Neural crest cell (in vitro differentiated cells): ENCODE results near the gene CLMP. TPM values are rescaled to one million over a fixed set of nuclear protein-coding genes. Genes with fewer than 3 reads are reported as not detected.

Experiments used
- DNase-seq: peaks from one replicate; pipeline ENCODE4 v3.0.0; 2021; ENCODE audit warnings: low read depth, mixed read lengths, low spot score
- H3K27ac Mint-ChIP-seq: one replicate; pipeline ENCODE4 v1.8.0; 2021; ENCODE audit warnings: mild to moderate bottlenecking, mixed read lengths; ENCODE audit not compliant: unreplicated experiment
- H3K27me3 Mint-ChIP-seq: 2 replicates; pipeline ENCODE4 v1.8.0; 2021; ENCODE audit warnings: low read depth, mild to moderate bottlenecking, mixed read lengths
- H3K36me3 Mint-ChIP-seq: 2 replicates; pipeline ENCODE4 v1.8.0; 2021; ENCODE audit warnings: low read depth, mild to moderate bottlenecking, mixed read lengths
- H3K4me1 Mint-ChIP-seq: 2 replicates; pipeline ENCODE4 v1.8.0; 2021; ENCODE audit warnings: mixed read lengths
- H3K4me3 Mint-ChIP-seq: one replicate; pipeline ENCODE4 v1.8.0; 2021; ENCODE audit warnings: mild to moderate bottlenecking, mixed read lengths
- H3K9me3 Mint-ChIP-seq: 2 replicates; pipeline ENCODE4 v1.8.0; 2021; ENCODE audit warnings: mixed read lengths
- CTCF ChIP-seq: fragments of 200-600 bp; sonication (generic); conservative IDR thresholded peaks from 2 replicates; pipeline ENCODE4 v1.5.0; 2021; ENCODE audit warnings: antibody characterized with exemption, mild to moderate bottlenecking
- total RNA-seq: library from RNA; stranded (reverse); gene quantifications from 2 replicates; pipeline ENCODE4 v1.2.1, GENCODE V29; 2021

Gene CLMP
- total RNA-seq, 1 donor from 2014 or later: 4.3 TPM

- no peak overlapping the region for H3K27ac Mint-ChIP-seq
- H3K9me3 Mint-ChIP-seq: no peaks in the 10 kb centered on the region
- no peaks in the 10 kb centered on the region for H3K36me3 Mint-ChIP-seq
- no peak for TF ChIP-seq CTCF
- H3K4me1 Mint-ChIP-seq: peaks cover 17% of the 10 kb centered on the region
- DNase-seq: no peak
- H3K27me3 Mint-ChIP-seq: no peaks in the 10 kb centered on the region
- no peak overlapping the region for H3K4me3 Mint-ChIP-seq
These were observed 15.5 kb downstream of the CLMP start for GRCh38 chr11:123179586-123179985.

- no peak for DNase-seq
- Mint-ChIP-seq H3K27ac (no peak overlapping the region), H3K4me3 (no peak overlapping the region), H3K27me3 (no peaks in the 10 kb centered on the region), H3K4me1 (peaks cover 17% of the 10 kb centered on the region), H3K9me3 (no peaks in the 10 kb centered on the region), H3K36me3 (no peaks in the 10 kb centered on the region)
- TF ChIP-seq CTCF: no peak
These were observed 16.9 kb downstream of the CLMP start for GRCh38 chr11:123178186-123178585.

GRCh38 chr11:123176785-123177184 is 18.3 kb downstream of the CLMP start:
- Mint-ChIP-seq H3K36me3 (no peaks in the 10 kb centered on the region), H3K27ac (no peak overlapping the region), H3K4me1 (peaks cover 7% of the 10 kb centered on the region), H3K27me3 (no peaks in the 10 kb centered on the region), H3K9me3 (no peaks in the 10 kb centered on the region), H3K4me3 (no peak overlapping the region)
- no peak for DNase-seq
- TF ChIP-seq CTCF: no peak

GRCh38 chr11:123174196-123175183 is 20.6 kb downstream of the CLMP start:
- H3K4me1 Mint-ChIP-seq: no peaks in the 10 kb centered on the region
- H3K4me3 Mint-ChIP-seq: no peak overlapping the region
- no peaks in the 10 kb centered on the region for H3K27me3 Mint-ChIP-seq
- no peaks in the 10 kb centered on the region for H3K9me3 Mint-ChIP-seq
- no peaks in the 10 kb centered on the region for H3K36me3 Mint-ChIP-seq
- no peak for DNase-seq
- no peak for TF ChIP-seq CTCF
- no peak overlapping the region for H3K27ac Mint-ChIP-seq

- no peak overlapping the region for H3K4me3 Mint-ChIP-seq
These were observed 21.2 kb downstream of the CLMP start for GRCh38 chr11:123173856-123174186.

More at GRCh38 chr11:123173856-123174186, 21.2 kb downstream of the CLMP start:
- no peaks in the 10 kb centered on the region for H3K27me3 Mint-ChIP-seq
- no peak overlapping the region for H3K27ac Mint-ChIP-seq
- no peaks in the 10 kb centered on the region for H3K36me3 Mint-ChIP-seq
- H3K4me1 Mint-ChIP-seq: peaks cover 2% of the 10 kb centered on the region
- H3K9me3 Mint-ChIP-seq: no peaks in the 10 kb centered on the region
- DNase-seq: no peak
- TF ChIP-seq CTCF: no peak
